Measurements from ENCODE around the gene MARVELD2.
"Not testable (repeated sequence)": the region's sequence is repeated elsewhere in the genome, so short reads cannot be mapped to it uniquely, and the experiment has no call there.

Gene MARVELD2

DNA sequence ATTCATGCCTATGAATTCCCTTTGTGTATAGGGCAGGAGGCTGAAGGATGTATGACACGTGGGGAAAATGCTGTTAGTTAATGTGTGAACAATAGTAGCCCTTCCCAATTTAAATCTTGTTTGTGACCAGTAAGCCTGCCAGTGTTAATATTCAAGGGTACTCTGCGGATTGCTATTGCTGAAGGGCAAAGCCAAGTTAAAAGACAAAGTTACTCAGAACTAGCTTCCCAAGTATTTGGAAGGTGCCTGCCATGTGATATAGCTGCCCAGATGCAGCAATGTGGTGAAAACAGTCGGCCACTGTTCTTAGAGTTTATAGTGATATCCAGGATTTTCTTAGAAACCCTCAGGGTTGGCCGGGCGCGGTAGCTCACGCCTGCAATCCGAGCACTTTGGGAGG lies 34.6 kb downstream of the MARVELD2 start:
- no peak for DNase-seq (ENCODE audit: low read depth)

DNA sequence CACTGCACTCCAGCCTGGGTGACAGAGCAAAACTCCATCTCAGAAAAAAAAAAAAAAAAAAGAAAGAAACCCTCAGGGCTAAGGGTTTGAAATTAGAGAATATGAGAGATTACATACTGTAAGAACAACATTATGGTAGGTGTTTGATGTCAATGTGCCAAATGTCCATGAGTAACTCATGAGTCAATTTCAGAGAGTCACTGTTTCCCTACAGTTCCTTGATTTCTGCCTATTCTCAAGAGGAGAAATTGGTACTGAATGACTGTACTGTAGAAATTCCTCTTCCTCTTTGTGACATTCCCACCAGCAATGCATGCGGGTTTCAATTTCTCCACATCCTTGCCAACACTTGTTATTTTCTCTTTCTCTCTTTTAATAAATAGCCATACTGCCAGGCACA lies 35.2 kb downstream of the MARVELD2 start:
- peak; percentile 35 for DNase-seq (ENCODE audit: low read depth)

DNA sequence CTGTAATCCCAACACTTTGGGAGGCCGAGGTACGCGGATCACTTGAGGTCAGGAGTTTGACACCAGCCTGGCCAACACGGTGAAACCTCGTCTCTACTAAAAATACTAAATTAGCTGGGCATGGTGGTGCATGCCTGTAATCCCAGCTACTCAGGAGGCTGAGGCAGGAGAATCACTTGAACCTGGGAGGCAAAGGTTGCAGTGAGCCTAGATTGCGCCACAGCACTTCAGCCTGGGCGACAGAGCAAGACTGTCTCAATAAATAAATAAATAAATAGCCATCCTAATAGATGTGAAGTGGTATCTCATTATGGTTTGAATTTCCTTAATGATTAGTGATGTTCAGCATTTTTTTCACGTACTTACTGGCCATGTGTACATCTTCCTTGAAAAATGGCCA lies 35.6 kb downstream of the MARVELD2 start:
- DNase-seq (ENCODE audit: low read depth) = not testable (repeated sequence)

DNA sequence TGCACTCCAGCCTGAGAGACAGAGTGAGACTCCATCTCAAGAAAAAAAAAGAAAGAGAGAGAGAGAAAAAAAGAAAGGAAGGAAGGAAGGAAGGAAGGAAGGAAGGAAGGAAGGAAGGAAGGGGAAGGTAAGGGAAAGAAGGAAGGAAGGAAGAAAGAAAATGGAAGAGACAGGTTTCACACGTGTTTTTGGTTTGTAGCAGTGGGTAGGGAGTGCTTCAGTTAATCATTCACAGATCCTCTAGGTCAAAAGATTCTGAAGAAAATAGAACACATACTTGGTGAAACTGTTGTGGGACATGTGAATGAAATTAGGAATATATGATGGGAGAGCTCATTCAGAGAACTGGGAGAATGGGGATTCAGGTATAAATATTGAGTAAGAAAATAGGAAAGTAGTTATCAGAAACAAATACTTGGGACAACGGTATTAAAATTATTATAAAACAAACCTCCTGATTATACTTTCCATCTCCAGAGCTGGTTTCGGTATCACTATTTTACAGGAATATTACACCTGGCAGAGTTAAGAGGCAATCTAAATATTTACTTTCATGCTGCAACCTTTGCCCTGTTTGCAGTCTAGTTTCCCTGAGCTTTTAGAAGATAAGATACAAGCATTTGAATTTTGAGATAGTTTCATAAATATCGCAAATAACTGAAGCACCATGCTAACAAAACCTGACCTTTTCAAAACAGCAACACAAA lies 37.2 kb downstream of the MARVELD2 start:
- DNase-seq (ENCODE audit: low read depth) = no peak

DNA sequence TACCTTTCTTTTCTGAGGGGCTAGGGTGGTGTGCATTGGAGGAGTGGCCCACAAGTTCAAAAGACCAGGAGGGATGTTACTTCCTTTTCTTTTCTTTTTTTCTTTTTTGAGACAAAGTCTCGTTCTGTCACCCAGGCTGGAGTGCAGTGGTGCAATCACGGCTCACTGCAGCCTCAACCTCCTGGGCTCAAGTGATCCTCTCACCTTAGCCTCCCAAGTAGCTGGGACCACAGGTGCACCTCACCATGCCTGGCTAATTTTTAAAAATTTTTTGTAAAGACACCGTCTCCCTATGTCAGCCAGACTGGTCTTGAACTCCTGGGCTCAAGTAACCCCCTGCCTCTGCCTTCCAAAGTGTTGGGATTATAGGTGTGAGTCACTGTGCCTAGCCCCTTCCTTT lies 38.6 kb downstream of the MARVELD2 start:
- not testable (repeated sequence) for DNase-seq (ENCODE audit: low read depth)

DNA sequence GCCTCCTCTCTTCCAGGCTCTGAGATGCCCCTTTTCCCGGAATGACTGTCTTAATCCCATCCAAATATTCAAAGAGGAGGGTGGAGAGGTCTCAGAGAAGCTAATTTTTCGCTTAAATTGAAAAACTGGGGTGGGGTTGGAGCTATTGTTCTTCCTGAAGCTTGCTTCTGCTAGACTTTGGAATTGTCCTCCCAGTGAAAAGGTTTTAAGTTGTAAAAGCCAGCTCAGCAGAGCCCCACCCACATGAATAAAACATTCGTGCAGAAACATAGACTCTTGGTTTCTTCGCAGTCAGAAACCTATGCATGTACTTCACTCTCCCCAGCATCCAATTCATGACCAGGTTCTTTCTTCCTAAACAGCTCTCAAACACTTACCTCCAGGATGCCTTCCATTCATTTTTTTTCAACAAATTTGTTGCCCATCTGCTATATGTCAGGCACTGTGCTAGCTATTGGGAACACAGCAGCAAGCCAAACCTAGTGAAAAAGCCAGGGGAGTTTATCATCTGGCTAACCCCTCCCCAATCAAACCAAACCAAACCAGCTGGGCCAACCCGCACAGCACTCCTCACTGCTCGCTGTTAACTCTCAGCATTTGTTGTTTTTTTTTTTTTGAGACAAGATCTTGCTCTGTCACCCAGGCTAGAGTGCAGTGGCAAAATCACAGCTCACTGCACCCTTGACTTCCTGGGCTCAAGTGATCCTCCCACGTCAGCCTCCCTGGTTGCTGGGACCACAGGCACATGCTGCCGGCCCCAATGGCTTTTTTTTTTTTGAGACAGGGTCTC lies 39.7 kb downstream of the MARVELD2 start:
- no peak for DNase-seq (ENCODE audit: low read depth)

DNA sequence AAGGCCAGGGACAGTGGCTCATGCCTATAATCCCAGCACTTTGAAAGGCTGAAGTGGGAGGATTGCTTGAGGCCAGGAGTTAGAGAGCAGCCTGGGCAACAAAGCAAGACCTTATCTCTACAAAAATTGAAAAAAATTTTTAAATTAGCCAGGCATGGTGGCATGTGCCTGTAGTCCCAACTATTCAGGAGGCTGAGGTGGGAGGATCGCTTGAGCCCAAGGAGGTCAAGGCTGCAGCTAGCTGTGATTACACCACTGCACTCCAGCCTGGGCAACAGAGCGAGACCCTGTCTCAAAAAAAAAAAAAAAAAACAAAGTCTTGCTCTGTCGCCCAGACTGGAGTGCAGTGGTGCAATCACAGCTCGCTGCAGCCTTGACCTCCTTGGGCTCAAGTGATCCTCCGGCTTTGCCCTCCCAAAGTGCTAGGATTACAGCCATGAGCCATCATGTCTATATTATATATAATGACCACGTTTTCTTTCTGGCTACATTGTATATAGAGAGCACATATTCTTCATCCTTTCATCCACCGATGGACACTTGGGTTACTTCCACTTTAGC lies 40.6 kb downstream of the MARVELD2 start:
- DNase-seq (ENCODE audit: low read depth) = not testable (repeated sequence)

DNA sequence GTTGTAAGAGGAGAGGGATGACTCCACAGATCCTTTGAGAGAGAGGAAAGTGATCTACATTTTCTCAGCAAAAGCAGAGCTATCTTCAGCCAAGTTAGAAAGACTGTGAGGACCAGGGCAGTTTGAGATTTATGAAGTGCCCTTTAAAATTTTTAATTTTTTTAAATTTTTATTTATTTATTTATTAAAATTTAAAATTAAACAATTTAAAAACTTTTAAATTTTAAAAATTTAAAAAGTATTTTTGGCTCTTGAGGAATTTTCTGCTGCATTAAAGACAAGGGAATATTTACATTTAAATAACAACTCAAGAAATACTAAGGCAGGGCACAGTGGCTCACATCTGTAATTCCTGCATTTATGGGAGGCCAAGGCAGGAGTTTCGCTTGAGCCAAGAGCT lies 47.3 kb downstream of the MARVELD2 start:
- no peak for DNase-seq (ENCODE audit: low read depth)

DNA sequence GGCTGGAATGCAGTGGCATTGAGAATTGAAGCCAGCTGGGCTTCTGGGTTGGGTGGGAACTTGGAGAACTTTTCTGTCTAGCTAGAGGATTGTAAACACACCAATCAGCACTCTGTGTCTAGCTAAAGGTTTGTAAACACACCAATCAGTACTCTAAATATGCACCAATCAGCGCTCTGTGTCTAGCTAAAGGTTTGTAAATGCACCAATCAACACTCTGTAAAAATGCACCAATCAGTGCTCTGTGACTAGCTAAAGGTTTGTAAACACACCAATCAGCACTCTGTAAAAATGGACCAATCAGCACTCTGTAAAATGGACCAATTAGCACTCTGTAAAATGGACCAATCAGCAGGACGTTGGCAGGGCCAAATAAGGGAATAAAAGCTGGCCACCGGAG lies 51.5 kb downstream of the MARVELD2 start:
- not testable (repeated sequence) for DNase-seq (ENCODE audit: low read depth)

DNA sequence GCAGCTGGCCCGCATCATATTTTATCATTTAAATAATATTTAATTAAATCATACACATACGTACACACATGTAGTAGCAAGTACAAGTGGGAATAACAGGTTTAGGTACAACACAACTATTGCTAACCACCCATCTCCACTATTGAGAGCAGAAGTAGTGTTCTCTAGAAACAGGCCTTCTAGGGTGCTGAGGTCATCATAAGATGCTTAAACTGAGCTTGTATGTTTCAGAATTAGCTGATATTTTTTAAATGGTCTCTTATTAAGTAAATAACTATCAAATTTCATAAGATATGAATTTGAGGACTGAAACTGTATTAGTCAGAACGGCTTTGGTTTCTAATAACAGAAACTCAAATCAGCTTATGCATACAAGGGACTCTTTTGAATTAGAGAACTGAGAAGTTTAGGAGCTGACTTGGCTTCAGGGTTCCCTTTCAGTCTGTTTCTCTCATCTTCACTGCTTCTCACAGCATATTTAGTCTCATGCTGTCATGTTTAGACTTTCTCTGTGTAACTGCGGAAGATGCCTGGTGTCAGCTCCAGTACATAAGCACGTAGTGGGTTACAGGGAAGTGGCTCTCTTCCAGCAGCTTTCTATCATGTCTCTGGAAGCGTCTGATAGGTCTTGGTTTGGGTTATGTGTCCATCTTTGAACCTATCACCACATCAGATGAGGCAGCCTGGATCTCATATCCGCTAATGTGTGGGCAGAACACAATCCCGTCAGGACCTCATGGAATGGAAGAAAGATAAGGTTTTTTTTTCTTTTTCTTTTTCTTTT lies 52.7 kb downstream of the MARVELD2 start:
- no peak for DNase-seq (ENCODE audit: low read depth)

DNA sequence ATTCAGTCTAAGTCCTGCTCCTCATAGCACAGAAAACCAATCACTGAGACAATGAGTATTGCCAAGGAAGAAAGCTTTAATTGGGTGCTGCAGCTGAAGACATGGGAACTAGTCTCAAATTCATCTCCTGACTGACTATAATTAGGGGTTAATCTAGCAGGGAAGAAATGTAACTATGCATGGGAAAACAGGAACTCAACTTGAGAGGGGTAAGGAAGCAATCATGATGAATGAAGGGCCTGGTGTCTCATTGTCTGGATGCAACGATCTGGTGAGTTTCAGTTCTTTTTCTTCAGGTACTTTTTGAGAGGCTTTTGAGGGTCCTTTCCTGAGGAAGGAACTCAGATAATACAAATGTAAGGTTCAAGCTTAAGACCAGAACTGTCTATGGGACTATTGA lies 53.7 kb downstream of the MARVELD2 start:
- DNase-seq (ENCODE audit: low read depth) = no peak

DNA sequence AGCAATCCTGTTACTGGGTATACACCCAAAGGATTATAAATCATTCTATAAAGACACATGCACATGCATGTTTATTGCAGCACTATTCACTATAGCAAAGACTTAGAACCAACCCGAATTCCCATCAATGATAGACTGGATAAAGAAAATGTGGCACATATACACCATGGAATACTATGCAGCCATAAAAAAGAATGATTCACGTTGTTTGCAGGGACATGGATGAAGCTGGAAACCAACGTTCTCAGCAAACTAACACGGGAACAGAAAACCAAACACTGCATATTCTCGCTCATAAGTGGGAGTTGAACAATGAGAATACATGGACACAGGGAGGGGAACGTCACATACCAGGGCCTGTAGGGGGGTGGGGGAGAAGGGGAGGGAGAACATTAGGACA lies 56.6 kb downstream of the MARVELD2 start:
- not testable (repeated sequence) for DNase-seq (ENCODE audit: low read depth)

DNA sequence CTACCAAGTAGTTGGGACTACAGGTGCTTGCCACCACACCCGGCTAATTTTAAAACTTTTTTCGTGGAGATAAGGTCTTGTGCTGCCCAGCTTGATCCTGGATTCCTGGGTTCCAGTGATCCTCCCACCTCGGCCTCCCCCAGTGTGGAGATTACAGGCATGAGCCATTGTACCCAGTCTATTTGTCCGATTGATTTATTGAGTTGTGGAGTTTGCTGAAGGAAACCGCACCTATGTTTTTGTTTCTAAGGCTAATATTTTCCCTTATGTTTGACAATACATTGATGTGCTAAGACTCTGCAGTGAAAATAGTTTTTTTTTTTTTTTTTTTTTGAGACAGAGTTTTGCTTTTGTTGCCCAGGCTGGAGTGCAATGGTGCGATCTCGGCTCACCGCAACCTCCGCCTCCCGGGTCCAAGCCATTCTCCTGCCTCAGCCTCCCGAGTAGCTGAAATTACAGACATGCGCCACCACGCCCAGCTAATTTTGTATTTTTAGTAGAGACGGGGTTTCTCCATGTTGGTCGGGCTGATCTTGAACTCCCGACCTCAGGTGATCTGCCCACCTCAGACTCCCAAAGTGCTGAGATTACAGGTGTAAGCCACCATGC lies 57.7 kb downstream of the MARVELD2 start:
- not testable (repeated sequence) for DNase-seq (ENCODE audit: low read depth)

DNA sequence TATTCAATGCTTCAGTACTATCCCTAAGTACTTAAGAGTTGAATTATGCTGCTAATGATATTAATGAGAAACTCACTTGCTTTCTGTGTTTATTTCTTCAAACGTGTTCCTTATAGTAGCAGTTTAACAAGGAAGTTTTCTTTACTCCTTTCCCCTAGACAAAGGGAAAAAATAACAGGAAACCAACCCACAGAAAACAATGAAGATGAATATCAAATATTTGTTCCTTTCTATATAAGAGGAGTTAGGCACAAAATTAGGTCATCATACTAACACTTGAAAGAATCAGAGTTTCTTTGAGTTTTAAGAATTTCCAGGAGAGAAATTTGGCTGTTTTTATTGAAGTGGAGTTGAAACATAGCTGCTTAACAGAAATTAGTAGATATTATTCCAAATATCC lies 62.3 kb downstream of the MARVELD2 start:
- DNase-seq (ENCODE audit: low read depth) = no peak

DNA sequence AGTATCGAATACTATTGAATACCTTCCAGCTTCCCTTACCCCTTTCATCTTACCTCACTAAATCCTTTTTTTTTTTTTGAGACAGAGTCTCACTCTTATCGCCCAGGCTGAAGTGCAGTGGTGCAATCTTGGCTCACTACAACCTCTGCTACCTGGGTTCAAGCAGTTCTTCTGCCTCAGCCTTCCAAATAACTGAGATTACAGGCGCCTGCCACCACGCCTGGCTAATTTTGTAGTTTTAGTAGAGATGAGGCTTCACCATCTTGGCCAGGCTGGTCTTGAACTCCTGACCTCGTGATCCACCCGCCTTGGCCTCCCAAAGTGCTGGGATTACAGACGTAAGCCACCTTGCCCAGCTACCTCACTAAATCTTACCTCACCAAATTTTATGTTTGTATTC lies 63.4 kb downstream of the MARVELD2 start:
- DNase-seq (ENCODE audit: low read depth) = not testable (repeated sequence)

DNA sequence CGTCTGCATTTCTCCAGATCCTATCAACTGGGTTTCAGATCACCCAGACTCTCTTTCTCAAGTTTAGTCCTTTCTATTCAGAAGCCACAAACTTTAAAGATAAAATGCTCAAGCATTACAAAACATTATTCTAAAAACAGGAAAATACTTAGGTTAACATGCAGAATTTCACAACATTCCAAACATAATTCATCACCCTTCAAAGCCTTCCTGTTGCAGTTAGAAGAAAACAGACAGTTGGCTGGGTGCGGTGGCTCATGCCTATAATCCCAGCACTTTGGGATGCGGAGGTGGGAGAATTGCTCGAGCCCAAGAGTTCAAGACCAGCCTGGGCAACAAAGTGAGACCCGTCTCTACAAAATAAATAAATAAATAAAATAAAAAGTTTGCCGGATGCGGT lies 70.0 kb downstream of the MARVELD2 start:
- no peak for DNase-seq (ENCODE audit: low read depth)

DNA sequence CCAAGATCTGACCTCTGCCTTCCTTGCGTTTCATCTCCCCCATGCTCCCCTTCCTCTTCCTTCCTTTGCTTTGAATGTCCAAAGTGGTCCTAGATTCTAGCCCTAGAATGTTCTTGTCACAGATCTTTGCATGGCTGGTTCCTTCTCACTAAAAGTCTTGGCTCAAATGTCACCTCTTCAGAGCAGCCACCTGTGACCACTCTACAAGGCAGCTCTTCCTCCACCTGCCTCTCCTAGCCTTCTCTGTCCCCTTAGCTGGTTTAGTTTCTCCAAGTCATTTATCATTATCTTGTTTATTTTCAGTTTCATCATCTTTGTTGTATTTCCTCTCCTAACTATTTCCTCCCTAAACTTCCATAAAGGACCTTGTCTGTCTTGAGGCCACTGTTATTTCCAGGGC lies 70.6 kb downstream of the MARVELD2 start:
- no peak for DNase-seq (ENCODE audit: low read depth)

DNA sequence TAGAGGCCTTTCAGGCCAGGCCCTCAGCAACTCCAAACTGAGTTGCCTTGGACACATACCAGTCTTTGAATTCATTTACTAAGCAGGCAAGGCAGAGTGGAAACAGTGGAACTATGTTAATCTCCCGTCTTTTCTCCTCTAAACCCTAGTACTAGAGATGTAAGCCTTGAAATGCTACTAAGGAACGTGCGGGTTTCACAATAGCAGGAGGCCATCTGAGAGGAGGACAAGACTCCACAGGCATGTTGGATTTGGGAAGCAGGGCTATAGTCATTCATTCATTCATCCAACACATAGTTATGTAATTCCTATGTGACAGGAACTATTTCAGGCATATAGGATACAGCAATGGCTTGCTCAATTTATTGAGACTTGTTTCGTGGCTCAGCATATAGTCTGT lies 74.3 kb downstream of the MARVELD2 start:
- DNase-seq (ENCODE audit: low read depth) = no peak

DNA sequence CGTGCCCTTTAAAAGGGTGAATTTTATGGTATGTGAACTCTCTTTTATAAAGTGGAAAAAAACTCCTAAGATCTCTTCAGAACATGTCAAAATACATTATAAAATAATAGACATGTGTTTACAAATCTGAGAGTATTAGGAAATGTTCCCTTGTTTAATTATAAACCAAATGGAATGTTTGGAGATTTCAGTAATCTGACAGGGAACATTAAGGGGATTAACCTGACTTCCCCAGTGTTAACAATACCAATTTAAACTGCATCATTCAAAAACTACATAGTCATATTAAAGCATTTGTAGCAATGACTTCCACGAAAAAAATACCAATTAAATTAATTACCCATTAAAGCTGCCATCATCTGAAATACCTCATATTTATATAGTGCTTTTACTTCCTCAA lies 76.1 kb downstream of the MARVELD2 start:
- no peak for DNase-seq (ENCODE audit: low read depth)

DNA sequence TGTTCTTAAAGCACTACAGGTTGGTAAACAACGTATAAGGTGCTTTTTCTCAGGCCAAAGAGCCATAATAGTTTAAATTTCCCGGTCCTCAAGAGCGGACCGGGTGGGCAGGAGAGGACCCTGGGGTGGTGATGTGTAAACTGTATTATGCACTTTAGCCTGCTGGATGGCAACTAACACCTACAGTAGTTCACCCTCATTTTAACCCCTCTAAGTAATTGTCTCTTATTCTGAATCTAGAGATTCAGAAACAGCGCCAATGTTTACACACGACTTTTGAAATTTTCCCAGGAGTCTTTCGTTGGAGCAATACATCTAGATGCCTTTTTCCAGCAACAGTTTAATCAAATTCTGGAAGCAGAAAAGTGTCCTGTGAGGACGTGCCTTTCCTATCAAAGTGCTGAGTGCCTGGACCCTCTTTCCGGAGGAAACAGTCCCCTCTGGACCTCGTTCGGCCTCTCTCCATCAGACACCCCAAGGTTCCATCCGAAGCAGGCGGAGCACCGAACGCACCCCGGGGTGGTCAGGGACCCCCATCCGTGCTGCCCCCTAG lies 77.0 kb downstream of the MARVELD2 start:
- DNase-seq (ENCODE audit: low read depth) = no peak

DNA sequence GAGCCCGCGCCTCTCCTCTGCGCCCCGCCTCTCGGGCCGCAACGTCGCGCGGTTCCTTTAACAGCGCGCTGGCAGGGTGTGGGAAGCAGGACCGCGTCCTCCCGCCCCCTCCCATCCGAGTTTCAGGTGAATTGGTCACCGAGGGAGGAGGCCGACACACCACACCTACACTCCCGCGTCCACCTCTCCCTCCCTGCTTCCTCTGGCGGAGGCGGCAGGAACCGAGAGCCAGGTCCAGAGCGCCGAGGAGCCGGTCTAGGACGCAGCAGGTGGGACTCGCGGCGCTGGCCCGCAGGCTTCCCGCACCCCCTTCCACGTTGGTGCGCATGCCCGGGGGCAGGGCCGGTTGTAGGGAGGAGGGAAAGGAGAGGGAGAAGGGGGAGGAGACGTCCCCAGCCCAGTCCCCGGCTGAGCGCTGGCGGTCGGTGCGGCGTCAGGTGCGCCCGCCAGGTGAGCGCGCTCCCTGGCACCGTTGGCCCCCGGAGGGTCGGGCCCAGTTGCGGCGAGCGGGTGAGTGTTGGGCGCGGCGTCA lies 77.5 kb downstream of the MARVELD2 start, which contains the start of gene OCLN:
Gene OCLN, plus strand, starts transcription at position 400 of the 532 bp plus-strand sequence. CDS start 11,455 bp downstream, outside the sequence.
- DNase-seq (ENCODE audit: low read depth) = no peak
